GM19099 (cell line): ENCODE data around the gene MMP11.

Source experiments
- POLR2A ChIP-seq: IDR thresholded peaks from 3 replicates; pipeline ENCODE4 v1.6.1; 2011; ENCODE audit warnings: low read depth; ENCODE audit not compliant: insufficient read length; ENCODE audit errors: extremely low read depth

The MMP11 gene

DNA sequence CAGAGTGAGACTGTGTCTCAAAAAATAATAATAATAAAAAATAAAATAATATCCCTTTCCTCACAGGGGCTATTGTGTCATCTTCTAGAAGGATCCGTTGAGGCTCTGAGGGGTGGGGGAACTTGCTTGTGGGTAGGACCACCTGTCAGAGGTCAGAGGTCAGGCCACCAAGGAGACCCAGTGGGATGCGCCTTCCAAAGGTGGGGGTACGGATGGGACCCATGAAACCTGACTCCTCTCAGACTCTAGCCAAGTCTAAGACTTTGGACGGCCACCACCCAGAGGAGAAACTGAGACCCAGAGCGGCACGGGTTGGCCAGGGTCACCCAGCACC, 367 bp upstream of the MMP11 start:
- TF ChIP-seq POLR2A: no peak

DNA sequence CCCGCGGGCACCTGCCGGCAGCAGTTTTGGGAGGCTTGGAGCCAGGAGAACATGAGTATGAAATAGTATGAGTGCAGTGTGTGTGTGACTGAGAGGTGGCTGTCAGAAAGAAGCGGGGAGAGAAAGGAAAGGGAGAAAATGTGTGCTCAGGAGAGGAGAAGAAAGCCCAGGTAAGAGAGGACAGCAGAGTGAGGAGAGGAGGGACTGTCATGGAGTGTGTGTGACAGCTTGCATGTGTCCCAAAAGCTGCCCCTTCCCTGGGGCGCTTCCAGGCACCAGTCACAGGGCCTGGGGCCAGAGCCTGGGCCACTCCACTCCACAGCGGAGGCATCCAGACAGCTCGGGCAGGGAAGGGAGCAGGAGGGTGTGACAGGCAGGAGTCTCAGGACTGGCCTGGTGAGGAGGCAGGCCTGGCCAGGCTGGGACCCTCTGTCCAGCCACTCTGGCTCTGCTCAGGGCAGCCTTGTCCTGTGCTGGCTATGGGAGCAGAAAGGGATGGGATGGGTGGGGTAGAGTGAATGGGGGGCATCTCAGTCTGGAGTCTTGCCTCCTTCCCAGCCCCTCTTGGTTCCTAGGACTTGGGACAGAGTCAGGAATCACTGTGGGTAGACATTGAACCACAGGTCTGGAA, 949 bp downstream of the MMP11 start:
- TF ChIP-seq POLR2A: no peak

DNA sequence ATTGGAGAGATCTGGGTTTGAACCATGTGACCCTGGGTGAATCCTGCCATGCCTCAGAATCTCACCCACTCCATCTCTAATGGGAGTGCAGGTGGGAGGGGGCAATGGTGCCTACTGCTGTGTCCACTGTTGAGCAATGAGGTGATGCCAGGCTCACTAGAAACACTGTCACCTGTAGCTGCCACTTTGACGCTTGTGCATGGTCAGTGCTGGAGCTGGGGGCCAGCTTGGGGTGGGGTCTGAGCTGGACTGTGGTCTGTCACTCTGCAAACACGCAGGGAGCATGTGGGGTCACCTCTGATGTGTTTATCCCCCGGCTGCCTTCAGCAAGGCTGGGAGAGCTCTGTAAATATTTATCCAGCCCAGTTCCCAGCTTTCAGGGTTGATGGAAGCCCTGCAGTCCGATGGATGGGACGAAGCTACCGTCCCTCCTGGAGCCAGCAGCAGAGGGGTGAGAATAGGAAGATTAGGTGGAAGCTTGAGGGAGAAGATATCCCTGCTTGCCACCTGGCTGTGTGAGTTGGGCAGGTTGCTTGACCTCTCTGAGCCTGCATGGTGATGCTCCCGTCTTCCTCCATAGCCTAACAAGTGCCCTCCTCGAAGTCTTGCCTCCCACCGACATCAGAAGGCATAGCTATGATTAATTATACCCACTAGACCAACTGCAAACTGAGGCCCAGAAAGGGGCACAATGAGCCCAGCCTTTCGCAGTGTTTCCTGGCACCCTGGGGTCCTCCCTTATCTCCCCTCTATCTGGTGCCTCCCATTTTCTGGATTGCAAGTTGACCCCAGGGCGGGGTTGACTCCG, 1.7 kb downstream of the MMP11 start:
- TF ChIP-seq POLR2A: no peak

DNA sequence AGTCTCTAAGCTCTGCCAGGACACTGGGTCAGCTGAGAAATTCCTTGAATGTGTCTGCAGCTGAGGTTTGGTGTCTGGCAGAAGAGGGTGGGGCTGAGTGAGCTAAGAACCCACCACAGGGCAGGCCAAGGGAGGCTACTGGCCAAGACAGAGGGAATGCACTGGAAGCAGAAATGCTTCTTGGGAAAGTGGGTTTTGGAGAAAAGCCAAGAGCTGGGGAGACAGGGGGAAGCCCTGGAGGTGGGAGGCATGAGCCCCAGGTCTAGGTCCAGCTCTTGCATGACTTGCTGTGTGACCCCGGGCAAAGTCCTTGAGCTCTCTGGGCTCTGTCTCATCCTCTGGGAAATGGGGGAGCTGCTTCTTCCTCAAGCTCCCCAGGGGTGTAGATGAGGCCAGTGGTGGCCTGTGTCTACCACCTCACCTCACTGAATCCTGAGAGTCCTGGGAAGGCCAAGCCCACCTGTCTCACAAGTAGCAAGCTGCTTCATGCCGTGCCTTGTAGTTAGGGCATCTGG, 2.3 kb downstream of the MMP11 start:
- no peak for TF ChIP-seq POLR2A

GRCh38 chr22:23775779-23776375, 3.2 kb downstream of the MMP11 start:
- no peak for TF ChIP-seq POLR2A

DNA sequence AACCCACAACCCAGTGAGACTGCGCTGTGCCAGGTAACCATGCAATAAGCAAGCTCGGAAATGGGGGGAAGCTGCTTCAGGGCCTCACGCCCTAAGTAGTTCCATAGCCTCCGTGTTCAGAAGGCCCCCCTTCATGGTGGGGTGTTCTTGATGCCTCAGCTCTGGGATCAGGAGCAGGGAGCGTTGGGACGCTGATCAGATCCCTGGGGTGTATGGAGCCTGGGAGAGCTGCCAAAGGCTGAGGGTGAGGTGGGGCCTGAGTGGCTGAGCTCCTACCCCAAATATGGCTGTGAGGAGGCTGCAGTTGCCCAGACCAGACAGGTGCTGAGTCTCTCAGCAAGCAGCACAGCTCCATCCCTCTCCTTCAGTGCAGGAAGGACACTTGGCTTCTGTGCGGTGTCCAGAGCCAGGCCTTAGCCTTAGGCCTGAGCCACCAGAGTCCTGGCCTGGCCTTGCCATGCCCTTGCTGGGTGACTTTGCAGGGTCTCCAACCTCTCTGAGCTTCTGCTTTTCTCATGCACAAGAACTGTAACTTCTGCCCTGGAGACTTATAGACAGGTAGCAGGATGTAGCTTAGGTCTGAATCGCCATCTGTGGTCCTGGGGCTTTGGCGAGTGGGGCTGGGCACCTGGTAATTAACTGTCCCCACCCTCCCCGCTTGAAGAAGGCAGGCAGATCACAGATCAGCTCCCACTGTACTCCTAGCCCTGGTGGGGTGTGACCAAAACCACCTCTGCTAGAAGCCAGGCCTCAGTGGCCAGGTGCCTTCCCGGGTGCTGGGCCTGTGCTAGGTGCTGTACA, 5.3 kb downstream of the MMP11 start:
- no peak for TF ChIP-seq POLR2A

DNA sequence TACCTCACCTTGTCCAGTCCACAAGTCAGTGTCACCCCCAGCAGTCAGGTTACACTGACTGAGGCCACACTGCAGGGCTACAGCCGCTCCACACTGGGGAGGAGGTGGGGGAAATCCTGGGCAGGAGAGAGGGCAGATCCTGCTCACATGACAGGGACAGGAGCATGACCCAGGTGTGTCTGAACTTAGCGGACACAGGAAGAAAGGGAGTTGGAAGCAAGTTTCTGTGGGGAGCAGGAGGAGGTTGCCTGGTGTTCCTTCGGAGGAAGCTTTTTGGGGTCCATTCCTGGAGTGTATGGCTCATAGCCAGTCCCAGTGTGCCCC, 5.9 kb downstream of the MMP11 start:
- TF ChIP-seq POLR2A: no peak

DNA sequence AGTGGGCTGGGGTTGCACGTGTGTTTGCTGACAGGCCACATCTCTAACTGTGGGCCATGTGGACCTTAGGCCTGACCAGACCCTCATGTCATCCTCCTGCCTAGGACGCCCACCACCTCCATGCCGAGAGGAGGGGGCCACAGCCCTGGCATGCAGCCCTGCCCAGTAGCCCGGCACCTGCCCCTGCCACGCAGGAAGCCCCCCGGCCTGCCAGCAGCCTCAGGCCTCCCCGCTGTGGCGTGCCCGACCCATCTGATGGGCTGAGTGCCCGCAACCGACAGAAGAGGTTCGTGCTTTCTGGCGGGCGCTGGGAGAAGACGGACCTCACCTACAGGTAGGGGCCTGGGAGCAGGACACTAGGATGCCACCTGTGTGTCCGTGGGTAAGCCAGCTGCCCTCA, 6.4 kb downstream of the MMP11 start:
- no peak for TF ChIP-seq POLR2A

DNA sequence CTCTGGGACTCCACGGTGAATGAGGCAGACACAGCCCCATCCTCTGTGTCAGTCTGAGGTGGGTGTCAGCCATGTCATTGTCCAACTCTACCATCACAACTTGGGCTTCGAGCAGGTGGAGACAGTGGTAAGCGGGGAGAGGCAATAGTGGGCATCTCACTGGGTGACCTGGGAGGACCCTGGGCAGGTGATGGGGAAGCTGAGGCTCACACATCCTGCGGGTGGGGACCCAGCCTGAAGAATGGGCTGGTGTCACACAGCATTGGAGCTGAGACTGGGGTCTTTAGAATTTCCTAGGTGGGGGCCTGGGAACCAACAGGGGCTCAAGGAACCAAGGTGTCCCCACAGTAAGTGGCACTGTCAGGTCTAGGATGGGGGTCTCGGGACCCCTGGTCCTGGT, 7.1 kb downstream of the MMP11 start:
- no peak for TF ChIP-seq POLR2A

DNA sequence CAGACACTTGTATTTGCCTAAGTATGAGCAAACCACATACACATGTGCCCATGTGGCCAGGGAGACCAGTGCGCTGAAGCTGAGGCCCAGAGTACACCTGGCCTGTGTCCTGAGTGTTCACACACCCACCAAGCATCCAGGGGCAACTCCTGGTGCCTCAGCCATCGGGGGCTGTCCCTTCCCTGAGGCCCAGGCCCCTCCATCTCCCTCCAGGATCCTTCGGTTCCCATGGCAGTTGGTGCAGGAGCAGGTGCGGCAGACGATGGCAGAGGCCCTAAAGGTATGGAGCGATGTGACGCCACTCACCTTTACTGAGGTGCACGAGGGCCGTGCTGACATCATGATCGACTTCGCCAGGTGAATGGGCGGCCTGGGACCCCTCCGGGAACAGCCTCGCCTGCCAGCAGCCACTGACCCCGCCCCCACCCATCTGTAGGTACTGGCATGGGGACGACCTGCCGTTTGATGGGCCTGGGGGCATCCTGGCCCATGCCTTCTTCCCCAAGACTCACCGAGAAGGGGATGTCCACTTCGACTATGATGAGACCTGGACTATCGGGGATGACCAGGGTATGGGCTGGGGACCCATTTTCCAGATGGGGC, 7.6 kb downstream of the MMP11 start:
- no peak for TF ChIP-seq POLR2A

- no peak for TF ChIP-seq POLR2A
Observed at GRCh38 chr22:23781065-23781464, 8.4 kb downstream of the MMP11 start.

DNA sequence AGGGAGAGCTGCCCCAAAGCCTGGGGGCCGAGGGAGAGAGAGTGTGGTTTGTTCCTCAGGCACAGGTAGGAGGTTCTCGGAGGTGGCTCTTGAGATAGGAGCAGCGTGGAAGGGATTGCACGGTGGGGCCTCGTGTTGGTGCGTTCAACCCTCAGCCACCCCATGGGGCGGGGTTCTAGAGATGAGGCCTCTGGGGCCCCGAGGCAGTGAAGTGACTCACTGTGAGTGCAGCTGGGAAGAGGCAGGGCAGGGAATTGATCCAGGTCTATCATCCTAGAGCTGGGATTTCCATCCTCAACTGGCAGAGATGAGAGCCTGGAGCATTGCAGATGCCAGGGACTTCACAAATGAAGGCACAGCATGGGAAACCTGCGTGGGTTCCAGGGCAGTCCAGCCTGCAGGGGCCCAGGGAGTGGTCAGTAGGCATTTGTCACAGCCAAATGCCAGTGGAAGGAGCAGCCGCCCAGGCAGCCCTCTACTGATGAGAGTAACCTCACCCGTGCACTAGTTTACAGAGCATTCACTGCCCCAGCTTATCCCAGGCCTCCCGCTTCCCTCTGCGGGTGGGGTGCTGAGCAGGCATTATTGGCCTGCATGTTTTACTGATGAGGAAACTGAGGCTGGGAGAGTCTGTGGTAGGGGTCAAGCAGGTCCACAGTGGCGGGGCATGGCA, 9.0 kb downstream of the MMP11 start:
- no peak for TF ChIP-seq POLR2A

DNA sequence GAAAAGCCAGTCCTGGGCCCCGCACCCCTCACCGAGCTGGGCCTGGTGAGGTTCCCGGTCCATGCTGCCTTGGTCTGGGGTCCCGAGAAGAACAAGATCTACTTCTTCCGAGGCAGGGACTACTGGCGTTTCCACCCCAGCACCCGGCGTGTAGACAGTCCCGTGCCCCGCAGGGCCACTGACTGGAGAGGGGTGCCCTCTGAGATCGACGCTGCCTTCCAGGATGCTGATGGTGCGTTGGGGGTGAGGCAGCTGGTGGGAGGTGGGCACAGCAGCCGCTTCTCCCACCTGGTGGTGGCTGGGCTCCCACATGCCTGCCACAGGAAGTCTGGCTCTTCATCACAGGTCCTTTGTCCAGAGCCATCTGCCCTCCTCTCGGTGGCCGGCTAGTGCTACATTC, 9.6 kb downstream of the MMP11 start:
- TF ChIP-seq POLR2A: no peak

DNA sequence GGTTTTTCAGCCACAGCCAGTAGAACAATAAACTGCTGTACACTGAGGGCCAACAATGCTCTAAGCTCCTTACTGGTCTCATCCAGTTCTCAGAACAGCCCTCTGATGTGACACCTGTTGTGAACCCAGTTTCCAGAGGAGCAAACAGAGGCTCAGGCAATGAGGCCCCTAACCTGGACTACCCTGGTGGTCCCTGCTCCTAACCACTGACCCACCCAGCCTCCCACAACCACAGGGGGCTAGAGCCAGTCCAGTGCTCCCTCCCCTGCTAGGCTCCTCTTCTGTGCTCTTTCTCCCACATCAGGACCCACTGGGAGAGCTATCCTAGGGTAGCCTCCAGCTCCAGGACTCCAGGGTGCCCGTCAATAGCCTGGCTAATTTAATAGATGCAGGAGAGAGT, 10.1 kb downstream of the MMP11 start:
- TF ChIP-seq POLR2A: no peak
